Erythroblast (primary cell): ENCODE results near the gene CIITA.

Experiments used
- GATA1 ChIP-seq: IDR thresholded peaks from 2 replicates; pipeline ENCODE4 v1.6.1; 2011; ENCODE audit warnings: low read depth, mild to moderate bottlenecking, control low read depth, low read length, moderate library complexity
- POLR2A ChIP-seq: IDR thresholded peaks from 2 replicates; pipeline ENCODE4 v1.6.1; 2011; ENCODE audit warnings: mild to moderate bottlenecking, low read length

GRCh38 chr16:10966129-10966528 lies 89.1 kb downstream of the CIITA start:
- TF ChIP-seq POLR2A (no peak), GATA1 (no peak)
